HG02884 (cell line): ENCODE data around the gene GLG1.
"Not testable (repeated sequence)": the region's sequence is repeated elsewhere in the genome, so short reads cannot be mapped to it uniquely, and the experiment has no call there.

Experiments
- ATAC-seq: cut with Tn5 transposase; IDR thresholded peaks from one replicate; pipeline ENCODE4 v1.9.1; 2021; ENCODE audit warnings: mild to moderate bottlenecking, moderate library complexity; ENCODE audit not compliant: unreplicated experiment

Gene GLG1

DNA sequence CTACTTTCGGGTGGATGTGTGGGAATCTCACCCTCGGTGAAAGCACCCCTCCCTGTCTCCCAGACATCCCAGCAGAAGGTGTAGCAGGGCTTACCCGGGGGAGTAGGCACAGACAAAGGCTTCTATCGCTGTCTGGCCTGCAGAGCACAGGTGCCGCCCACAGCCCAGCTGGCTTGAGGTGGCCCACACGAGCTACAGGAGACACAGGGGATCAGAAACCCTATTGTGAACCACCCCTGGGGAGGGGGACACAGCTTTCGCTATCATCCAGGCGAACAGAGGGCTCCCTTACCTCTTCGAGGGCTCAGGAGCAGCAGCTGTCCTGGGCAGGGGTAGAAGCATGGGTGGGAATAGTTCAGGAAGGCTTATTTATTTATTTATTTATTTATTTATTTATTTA lies 193.4 kb downstream of the GLG1 start:
- not testable (repeated sequence) for ATAC-seq

DNA sequence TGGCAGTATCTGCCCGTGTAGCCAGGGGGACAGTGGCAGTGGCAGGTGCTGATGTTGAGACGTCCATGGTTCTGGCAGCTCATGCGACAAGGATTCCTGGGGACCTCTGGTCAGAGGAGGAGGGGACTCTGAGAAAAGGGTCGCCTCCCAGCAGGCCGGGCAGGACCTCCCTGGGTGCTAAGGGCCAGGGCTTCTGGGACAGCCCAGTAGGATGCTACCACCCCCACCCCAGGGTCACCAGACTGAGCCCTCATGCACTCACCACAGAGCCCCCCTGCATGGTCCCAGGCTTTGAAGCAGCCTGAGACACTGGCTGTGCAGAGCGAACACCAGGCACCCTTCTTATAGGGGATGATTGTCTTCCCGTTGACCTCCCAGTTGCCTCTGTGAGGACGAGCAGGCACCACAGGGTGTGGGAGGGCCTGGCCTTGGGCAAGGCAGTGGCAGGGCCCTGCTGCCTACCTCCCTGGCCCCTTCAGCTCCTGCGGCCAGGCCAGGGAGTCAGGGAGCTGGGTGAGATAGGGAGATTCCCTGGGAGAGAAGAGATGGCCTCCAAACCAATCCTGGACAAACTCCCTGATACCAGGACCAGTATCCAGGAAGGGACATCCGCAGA lies 194.0 kb downstream of the GLG1 start:
- not testable (repeated sequence) for ATAC-seq

DNA sequence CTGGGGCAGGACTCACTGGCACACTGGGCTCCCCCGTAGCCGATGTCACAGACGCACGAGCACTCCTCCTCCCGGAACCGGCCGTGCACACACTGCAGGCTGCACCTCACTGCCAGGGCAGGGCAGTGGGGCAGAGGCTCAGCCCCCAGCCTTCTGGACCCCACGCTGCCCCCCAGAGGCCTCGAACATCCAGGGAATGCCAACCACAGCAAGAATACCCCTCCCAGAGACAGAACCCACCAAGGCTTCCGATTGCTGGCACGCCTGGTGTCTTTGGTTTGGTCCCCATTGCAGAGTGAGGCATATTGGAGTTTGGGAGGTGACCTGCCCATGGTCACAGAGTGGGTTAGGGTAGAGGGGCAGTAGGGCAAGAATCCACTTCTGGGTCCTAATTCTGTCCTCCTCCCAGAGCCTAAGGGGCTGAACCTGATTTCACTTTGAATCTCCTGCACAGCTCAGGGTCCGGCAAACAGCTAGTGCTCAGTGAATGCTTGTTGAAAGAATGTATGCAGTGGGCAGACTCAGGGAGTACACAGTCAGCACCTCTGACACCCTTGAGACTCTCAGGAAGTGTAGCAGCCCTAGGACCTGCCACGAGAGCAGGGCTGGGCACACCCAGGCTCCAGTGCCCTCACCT lies 194.7 kb downstream of the GLG1 start:
- not testable (repeated sequence) for ATAC-seq

DNA sequence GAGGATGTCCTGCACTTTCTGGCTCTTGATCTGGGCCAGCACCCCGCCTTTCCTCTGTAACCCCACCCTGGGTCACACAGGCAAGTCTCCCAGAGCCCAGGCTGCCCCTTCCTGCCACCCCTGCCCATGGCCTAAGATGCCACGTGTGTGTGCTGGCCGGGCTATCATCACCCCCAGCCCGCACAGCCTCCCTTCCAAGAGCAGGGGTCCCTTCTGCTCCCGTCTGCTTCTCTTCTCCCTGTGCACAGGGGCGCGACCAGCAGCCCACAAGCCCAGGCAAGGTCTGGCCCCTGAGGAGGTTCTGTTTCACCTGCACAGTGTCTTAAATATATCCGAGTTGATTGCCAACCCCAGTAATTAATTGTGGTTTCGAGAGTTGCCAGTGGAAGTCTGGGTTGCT lies 195.9 kb downstream of the GLG1 start:
- ATAC-seq, result not testable (repeated sequence)

DNA sequence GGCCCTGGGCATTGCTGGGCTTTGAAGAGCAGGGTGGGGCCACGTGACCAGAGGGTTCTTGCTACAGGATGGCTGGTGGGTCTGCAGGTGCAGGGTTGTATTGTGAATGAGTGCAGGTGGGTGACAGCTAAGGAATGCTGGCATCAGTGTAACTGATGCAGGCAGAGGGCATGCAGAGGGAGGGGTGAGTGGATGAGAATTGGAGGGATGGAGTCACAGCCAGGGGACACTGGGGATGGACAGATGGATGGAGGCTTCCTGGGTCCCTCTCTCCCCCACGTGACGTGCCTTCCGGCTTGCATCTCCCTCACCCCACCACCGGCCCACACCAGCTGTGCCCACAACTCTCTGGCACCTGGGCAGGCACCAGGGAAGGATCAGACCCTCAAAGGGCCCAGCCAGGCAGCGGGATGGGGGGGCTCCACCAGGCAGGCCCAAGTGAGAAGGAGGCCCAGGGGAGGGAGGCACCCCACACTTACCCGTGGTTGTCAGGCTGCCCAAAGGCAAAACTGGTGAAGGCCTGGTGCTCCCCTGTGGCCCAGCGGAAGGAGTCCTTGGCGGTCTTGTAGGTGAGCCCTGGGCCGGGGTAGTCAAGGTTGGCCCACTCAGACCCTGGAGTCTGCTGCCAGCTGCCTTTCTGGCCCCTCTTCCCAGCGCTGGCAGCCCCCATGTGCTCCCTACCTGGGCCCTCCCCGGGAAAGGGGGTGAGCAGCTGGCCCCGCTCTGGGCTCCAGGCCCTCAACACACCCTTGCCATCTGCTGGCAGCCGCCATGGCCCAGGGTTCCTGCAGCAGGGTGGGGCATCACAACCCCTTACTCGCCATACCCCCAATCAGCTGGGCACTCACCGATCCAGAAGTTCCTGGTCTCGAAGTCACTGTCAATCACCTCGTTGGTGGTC lies 196.6 kb downstream of the GLG1 start:
- not testable (repeated sequence) for ATAC-seq

DNA sequence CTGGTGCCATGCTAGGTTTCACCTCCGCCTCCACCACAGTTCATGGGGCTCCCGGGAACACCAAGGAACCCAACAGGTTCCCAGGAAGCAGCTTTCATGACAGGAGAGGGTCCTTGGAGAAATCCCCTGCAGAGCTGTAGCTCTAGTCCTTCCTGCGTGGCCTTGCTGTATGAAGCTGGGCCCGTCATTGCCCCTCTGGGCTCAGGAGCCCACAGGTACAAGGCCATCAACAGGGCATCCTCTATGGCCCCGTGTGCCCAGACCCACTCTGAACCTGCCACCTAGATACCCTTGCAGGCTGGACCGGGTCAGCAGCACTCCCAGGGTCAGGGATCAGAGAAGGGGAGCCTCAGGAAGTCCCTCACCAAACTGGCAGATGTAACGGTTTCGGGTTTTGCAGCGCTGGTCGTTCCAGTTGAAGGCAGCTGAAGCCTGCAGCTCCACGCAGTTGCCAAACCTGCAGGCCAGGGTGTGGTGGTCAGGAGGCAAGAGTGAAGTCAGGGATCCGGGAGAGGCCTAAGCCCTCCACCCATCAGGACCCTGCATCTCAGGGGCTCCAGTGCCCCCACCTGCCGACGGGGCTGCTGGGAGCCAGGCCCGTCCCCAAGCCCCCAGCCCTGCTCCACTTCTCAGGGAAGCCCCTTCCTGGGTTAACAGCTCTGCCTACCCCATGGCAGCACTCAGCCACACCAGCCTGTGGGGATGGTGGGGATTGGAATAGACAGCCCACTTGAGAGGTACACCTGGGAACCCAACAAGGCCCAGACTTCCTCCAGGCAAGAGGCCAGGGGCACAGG lies 197.5 kb downstream of the GLG1 start:
- not testable (repeated sequence) for ATAC-seq

DNA sequence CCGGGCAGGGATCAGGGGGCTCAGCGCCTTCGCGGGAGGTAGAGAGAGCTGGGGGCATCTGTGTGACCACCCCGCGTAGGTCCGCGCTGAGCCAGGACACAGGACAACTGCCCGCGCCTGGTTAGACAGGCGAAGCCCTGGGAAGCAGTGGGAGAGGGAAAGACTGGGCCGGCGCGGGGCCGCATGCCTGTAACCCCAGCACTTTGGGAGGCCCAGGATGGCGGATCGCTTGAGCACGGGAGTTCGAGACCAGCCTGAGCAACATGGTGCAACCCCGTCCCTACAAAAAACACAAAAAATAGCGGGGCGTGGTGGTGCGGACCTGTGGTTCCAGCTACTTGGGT lies 199.6 kb downstream of the GLG1 start:
- not testable (repeated sequence) for ATAC-seq

DNA sequence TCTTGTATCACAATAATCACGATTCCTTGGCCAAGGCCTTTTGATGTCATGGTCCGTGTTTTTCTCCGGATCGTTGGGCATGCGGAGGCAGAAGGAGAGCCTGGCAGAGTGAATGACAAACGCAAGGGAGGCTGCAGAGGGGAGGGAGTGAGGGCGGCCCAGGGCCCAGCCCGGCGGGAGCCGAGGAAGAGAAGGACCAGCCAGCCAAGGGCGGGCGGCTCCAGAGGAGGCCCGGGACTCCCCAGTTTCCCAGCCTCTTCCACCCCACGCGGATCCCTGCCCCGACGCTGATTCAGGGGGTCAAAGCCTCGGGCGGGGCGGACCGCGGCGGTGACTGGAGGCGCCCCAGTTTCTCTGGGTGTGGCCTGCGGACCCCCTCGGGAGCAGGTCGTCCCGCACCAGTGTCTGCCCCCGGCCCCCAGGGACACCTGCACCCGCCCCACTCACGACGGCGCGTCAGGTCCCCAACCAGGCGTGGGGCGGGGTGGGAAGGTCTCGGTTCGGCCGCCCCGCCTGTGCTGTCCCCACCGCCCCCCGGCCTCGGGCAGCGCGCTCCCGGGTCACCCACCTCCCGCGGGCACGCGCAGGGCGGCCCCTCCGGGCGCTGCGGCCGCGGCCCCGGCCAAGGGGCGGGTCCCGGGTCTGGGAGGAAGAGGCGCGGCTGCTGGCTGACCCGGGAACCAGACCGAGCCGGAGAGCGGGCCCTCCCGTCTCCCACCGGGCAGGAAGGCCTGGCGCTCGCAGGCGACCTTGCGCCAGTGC lies 200.1 kb downstream of the GLG1 start:
- ATAC-seq, result peak; percentile 52

DNA sequence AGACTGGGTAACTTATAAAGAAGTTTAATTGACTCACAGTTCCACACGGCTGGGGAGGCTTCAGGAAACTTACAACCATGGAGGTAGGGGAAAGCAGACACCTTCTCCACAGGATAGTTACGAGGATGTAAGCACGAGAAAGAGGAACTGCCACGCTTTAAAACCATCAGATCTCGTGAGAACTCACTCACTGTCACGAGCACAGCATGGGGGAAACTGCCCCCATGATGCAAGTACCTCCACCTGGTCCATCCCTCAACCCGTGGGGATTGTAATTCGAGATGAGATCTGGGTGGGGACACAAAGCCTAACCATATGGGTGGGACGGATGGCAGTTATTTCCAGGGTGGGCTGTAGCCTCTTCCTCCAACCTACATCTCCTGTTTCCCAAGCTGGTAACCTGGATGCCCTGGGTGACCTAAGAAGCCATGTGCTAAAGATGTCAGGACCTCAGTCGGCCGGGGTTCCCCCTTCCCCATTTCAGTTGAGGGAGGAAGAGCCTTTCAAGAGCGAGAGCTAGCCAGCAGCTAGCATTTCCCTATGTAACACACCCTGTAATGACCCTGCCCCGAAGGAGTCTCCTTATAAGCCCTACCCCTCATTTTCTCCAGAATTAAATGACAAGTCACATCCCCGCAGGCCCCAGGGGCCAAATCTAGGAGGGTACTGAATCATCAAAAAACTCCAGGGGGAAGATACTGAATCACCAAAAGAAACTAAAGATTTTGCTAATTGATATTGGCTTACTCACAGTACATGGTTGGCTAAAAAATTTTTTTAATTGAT lies 202.6 kb downstream of the GLG1 start:
- ATAC-seq, result not testable (repeated sequence)

DNA sequence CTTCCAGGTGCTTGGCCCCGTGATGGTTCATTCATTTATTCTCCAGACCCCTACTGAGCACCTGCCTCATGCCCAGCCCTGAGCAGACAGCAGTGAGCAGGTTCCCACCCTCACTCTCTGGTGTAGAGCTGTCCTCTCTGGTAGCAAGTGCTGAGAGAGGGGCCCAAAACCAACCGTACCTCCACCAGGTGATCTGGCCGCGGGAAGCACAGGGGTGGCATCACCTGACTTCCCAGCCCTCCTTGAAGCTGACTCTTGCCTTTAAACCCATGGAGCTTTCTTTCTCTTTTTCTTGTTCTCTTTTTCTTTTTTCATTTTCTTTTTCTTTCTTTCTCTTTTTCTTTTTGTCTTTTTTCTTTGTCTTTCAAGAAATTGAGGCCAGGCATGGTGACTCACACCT lies 206.7 kb downstream of the GLG1 start:
- ATAC-seq, result not testable (repeated sequence)

- not testable (repeated sequence) for ATAC-seq
Measured at GRCh38 chr16:74398212-74398895, 208.6 kb downstream of the GLG1 start.
